Stimulated activated CD4-positive, alpha-beta T cell treated with anti-CD3 and anti-CD28 coated beads, TNF-alpha, amount 100 ng/mL, for 1 hour (primary cell): ENCODE measurements around the gene TMEM240.
"Not testable (repeated sequence)": the region's sequence is repeated elsewhere in the genome, so short reads cannot be mapped to it uniquely, and the experiment has no call there.

Experiments used
- DNase-seq, 3 donors: peaks; one replicate each; pipeline ENCODE4 v3.0.0-alpha.2; 2020; ENCODE audit warnings: low read depth in 3 of 3, low spot score in 1 of 3

Gene TMEM240

GRCh38 chr1:1505366-1505798 is 35.0 kb downstream of the TMEM240 start:
- not testable (repeated sequence) for DNase-seq

- DNase-seq: peak; percentile 36 to 55 (median 40)
Measured at GRCh38 chr1:1504777-1505365, 35.6 kb downstream of the TMEM240 start.

GRCh38 chr1:1495461-1495975 is 44.9 kb downstream of the TMEM240 start:
- DNase-seq: not testable (repeated sequence)

GRCh38 chr1:1494311-1494710 is 46.1 kb downstream of the TMEM240 start:
- not testable (repeated sequence) for DNase-seq

- no peak for DNase-seq
Measured at GRCh38 chr1:1491601-1492000, 48.8 kb downstream of the TMEM240 start.

- DNase-seq: no peak
Measured at GRCh38 chr1:1490633-1491230, 49.7 kb downstream of the TMEM240 start.

- DNase-seq: no peak
Measured at GRCh38 chr1:1489861-1490260, 50.6 kb downstream of the TMEM240 start.

- no peak for DNase-seq
Measured at GRCh38 chr1:1489231-1489630, 51.2 kb downstream of the TMEM240 start.

GRCh38 chr1:1487701-1488100 is 52.7 kb downstream of the TMEM240 start:
- DNase-seq: no peak

- DNase-seq: not testable (repeated sequence)
Measured at GRCh38 chr1:1485755-1486317, 54.6 kb downstream of the TMEM240 start.

- DNase-seq: not testable (repeated sequence)
Measured at GRCh38 chr1:1484976-1485750, 55.3 kb downstream of the TMEM240 start.
